ENCODE data around the gene ABTB2. TPM values are rescaled to one million over a fixed set of nuclear protein-coding genes. Genes with fewer than 3 reads are reported as not detected.

The ABTB2 gene
- total and polyA plus RNA-seq, 9 of the 15 experiments (the other 6 are each of a cell fraction or from before 2014, with no cell fraction given), result 0.03 to 0.18 (median 0.12) TPM; not detected in 2

DNA sequence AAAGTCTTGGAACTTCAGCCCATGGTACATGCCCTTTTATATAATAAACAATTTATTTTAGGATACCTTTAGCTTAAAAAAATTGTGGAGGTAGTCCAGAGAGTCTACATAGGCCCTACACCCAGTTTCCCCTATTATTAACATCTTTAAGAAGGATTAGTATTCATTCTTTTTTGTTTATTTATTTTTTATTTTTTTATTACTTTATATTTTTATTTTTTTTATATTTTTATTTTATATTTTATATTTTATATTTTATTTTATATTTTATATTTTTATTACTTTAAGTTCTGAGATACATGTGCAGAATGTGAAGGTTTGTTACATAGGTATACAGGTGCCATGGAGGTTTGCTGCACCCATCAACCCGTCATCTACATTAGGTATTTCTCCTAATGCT, 15.9 kb upstream of the ABTB2 start (continued):
- TF ChIP-seq ZNF280B (CRISPR knock-in tag; IDR thresholded peaks at IDR 0.05) (no peak), SP1 (CRISPR knock-in tag; IDR thresholded peaks at IDR 0.05) (no peak), ZFP1 (CRISPR knock-in tag; IDR thresholded peaks at IDR 0.05) (no peak), SETDB1 (IDR thresholded peaks at IDR 0.05; ENCODE audit: low read length) (no peak)

GRCh38 chr11:34366522-34366921, 8.7 kb upstream of the ABTB2 start:
- CTCF ChIA-PET (ENCODE audit: low intra/inter-chr PET ratio), result interaction anchor here (0.7 to 3.3 kb wide), 6 partner anchors 72 to 1038 kb away, joined by 3 to 16 read pairs (median 4); partner anchors contain the start of gene CAT
- intact Hi-C loops (cut with micrococcal nuclease) (loop anchor here (1.0 kb wide), 2 partner anchors 102 to 127 kb away; no protein-coding TSS in a partner anchor), in situ Hi-C loops (cut with MboI) (loop anchor here (5.0 to 10.0 kb wide), 2 partner anchors 101 to 528 kb away; no protein-coding TSS in a partner anchor)
- Histone ChIP-seq H3K27me3 (ENCODE audit: control insufficient read depth in 2 of 2, insufficient read depth in 2 of 2, low read length in 2 of 2) (no peaks in the 10 kb centered on the region), H3K4me2 (ENCODE audit: insufficient read depth, low read length) (no peak overlapping the region), H3K9me3 (replicated peaks; ENCODE audit: control insufficient read depth, insufficient read depth, low read depth, low read length) (no peaks in the 10 kb centered on the region), H3K27ac (ENCODE audit: extremely low read depth, low read depth, low read length) (no peak overlapping the region), H3K79me2 (ENCODE audit: control insufficient read depth, insufficient read depth, low read length) (no peaks in the 10 kb centered on the region), H3K36me3 (ENCODE audit: control insufficient read depth, insufficient read depth, low read length) (no peaks in the 10 kb centered on the region), H4K20me1 (replicated peaks; ENCODE audit: control insufficient read depth, insufficient read depth, low read length) (no peaks in the 10 kb centered on the region), H3K9me1 (ENCODE audit: control insufficient read depth, insufficient read depth, low read length) (no peaks in the 10 kb centered on the region), H2AFZ (ENCODE audit: low read depth, low read length) (no peak overlapping the region), H3K4me1 (replicated peaks in 1 of 2; ENCODE audit: control insufficient read depth in 2 of 2, insufficient read depth in 2 of 2, low read length in 2 of 2) (peaks cover 5 to 8% of the 10 kb centered on the region in 2 experiments; a peak in 3 of 5 replicates), H3K9ac (ENCODE audit: insufficient read depth in 1 of 2, low read depth in 2 of 2, low read length in 2 of 2) (no peak overlapping the region), H3K4me3 (no peak overlapping the region)
- BruUV-seq (replicated peaks), result no TSS peak
- peak; percentile 56 for FAIRE-seq
- 14% methylated on average over 2 of the region's 2 CpGs for WGBS (ENCODE audit: insufficient coverage, low coverage, missing lambda C conversion rate)
- POLR2A ChIA-PET, result interaction anchor here (0.6 to 1.0 kb wide), 3 partner anchors 126 to 192 kb away, joined by 3 read pairs; no protein-coding TSS in a partner anchor
- no peak for ATAC-seq
- DNase-seq (ENCODE audit: extremely low read depth in 1 of 4, low spot score in 3 of 4), result peak in 2 of 4 experiments; percentile 29 to 60
- TF ChIP-seq SLC30A9 (CRISPR knock-in tag; IDR thresholded peaks at IDR 0.05) (no peak), PCBP1 (IDR thresholded peaks at IDR 0.05; ENCODE audit: low read depth, low read length, poor library complexity, severe bottlenecking) (no peak), TGIF2 (CRISPR knock-in tag; IDR thresholded peaks at IDR 0.05) (no peak), MED1 (CRISPR knock-in tag; IDR thresholded peaks at IDR 0.05; ENCODE audit: borderline replicate concordance) (no peak), EWSR1 (IDR thresholded peaks at IDR 0.05; ENCODE audit: borderline replicate concordance, low read depth, partially characterized antibody) (no peak), STAT6 (CRISPR knock-in tag; IDR thresholded peaks at IDR 0.05) (no peak), NRF1 (conservative IDR thresholded peaks at IDR 0.05 in 1 of 2, IDR thresholded peaks at IDR 0.05 in 1 of 2) (no peak), TEAD4 (IDR thresholded peaks at IDR 0.05; ENCODE audit: low read length) (peak; percentile 30; the same call in 1 of the 2 replicates), TEAD4 (CRISPR knock-in tag; IDR thresholded peaks at IDR 0.05; ENCODE audit: borderline replicate concordance) (no peak), ATF1 (CRISPR knock-in tag; IDR thresholded peaks at IDR 0.05) (no peak), ATF1 (tag; IDR thresholded peaks at IDR 0.05) (no peak), GABPA (tag; conservative IDR thresholded peaks at IDR 0.05; ENCODE audit: low read depth) (no peak), SMC3 (conservative IDR thresholded peaks at IDR 0.05; ENCODE audit: insufficient read depth, low read depth, low read length) (peak; percentile 30; the same call in 1 of the 2 replicates), SUPT5H (IDR thresholded peaks at IDR 0.05) (no peak)
- TF ChIP-seq, protein P1, sequence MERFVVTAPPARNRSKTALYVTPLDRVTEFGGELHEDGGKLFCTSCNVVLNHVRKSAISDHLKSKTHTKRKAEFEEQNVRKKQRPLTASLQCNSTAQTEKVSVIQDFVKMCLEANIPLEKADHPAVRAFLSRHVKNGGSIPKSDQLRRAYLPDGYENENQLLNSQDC (CRISPR knock-in tag; IDR thresholded peaks at IDR 0.05), result no peak

Data from K562 (cell line).